SK-N-SH (cell line): ENCODE results near the gene CDH13. TPM values are rescaled to one million over a fixed set of nuclear protein-coding genes. Genes with fewer than 3 reads are reported as not detected.

Source experiments
- CTCF ChIA-PET: fragments of 300-600, 350-600 bp; formaldehyde crosslinking; extraction: SDS; loops from one replicate; lab custom pipeline; 2021; lab: Yijun Ruan, JAX
- POLR2A ChIA-PET: fragments of 350-600 bp; sonication (Branson Sonifier 250); formaldehyde crosslinking; extraction: SDS; loops from one replicate; lab custom pipeline; 2020; ENCODE audit warnings: antibody characterized with exemption, inconsistent platforms; lab: Yijun Ruan, JAX
- DNase-seq: peaks from one replicate; pipeline ENCODE4 v3.0.0; 2012
- H2AFZ ChIP-seq: fragments of 200-600 bp; sonication (generic); 2 replicates; pipeline ENCODE4 v1.8.1; 2016; ENCODE audit warnings: antibody characterized with exemption, mild to moderate bottlenecking, low read depth
- H3F3A ChIP-seq: fragments of 200-600 bp; sonication (generic); replicated peaks from 2 replicates; pipeline ENCODE3; 2016; ENCODE audit warnings: antibody characterized with exemption, mild to moderate bottlenecking; ENCODE audit not compliant: insufficient read depth
- H3K27ac ChIP-seq, 2 experiments: fragments of 200-500 bp in 1 of 2; fragments of 200-600 bp in 1 of 2; sonication (Bioruptor generic) in 1 of 2; sonication (generic), shearing (Covaris generic) in 1 of 2; 2 replicates each; pipeline versions ENCODE4 v1.5.1 to v1.6.1; 2014 to 2016; ENCODE audit warnings: low read depth in 2 of 2, inconsistent platforms in 1 of 2, low read length in 1 of 2, mild to moderate bottlenecking in 1 of 2, mixed read lengths in 1 of 2
- H3K27me3 ChIP-seq: fragments of 200-600 bp; sonication (generic), shearing (Covaris generic); 2 replicates; pipeline ENCODE4 v1.6.1; 2016; ENCODE audit warnings: mixed run types; ENCODE audit not compliant: insufficient read depth
- H3K36me3 ChIP-seq, 2 experiments: fragments of 200-500 bp in 1 of 2; fragments of 200-600 bp in 1 of 2; sonication (Bioruptor generic) in 1 of 2; sonication (generic) in 1 of 2; replicated peaks in 1 of 2; 2 replicates each; pipeline versions ENCODE3 to v1.5.1; 2014 to 2016; ENCODE audit warnings: low read length in 1 of 2, mild to moderate bottlenecking in 1 of 2; ENCODE audit not compliant: insufficient read depth in 2 of 2, control insufficient read depth in 1 of 2
- H3K4me1 ChIP-seq, 2 experiments: fragments of 200-500 bp in 1 of 2; fragments of 200-600 bp in 1 of 2; sonication (Bioruptor generic) in 1 of 2; sonication (generic), shearing (Covaris generic) in 1 of 2; 2 replicates each; pipeline versions ENCODE4 v1.5.1 to v1.6.1; 2014 to 2016; ENCODE audit warnings: low read depth in 1 of 2, low read length in 1 of 2, mixed run types in 1 of 2; ENCODE audit not compliant: insufficient read depth in 2 of 2, control insufficient read depth in 1 of 2
- H3K4me2 ChIP-seq: fragments of 200-600 bp; sonication (generic), shearing (Covaris generic); 2 replicates; pipeline ENCODE4 v1.6.1; 2017; ENCODE audit warnings: mixed run types
- H3K4me3 ChIP-seq, 2 experiments: fragments of 200-500 bp in 1 of 2; fragments of 200-600 bp in 1 of 2; sonication (Bioruptor generic) in 1 of 2; sonication (generic), shearing (Covaris generic) in 1 of 2; 2 replicates each; pipeline versions ENCODE4 v1.5.1 to v1.8.1; 2014 to 2016; ENCODE audit warnings: low read depth in 2 of 2, inconsistent platforms in 1 of 2, low read length in 1 of 2, mild to moderate bottlenecking in 1 of 2, mixed read lengths in 1 of 2, moderate library complexity in 1 of 2
- H3K79me2 ChIP-seq: fragments of 200-600 bp; sonication (generic); 2 replicates; pipeline ENCODE4 v1.8.1; 2017; ENCODE audit warnings: mild to moderate bottlenecking; ENCODE audit not compliant: insufficient read depth
- H3K9ac ChIP-seq: fragments of 200-600 bp; sonication (generic); 2 replicates; pipeline ENCODE4 v1.6.1; 2017; ENCODE audit warnings: mixed run types
- H3K9me2 ChIP-seq: fragments of 200-600 bp; sonication (generic); 2 replicates; pipeline ENCODE4 v1.6.1; 2017; ENCODE audit warnings: mixed run types
- H3K9me3 ChIP-seq: fragments of 200-600 bp; sonication (generic); 2 replicates; pipeline ENCODE4 v1.6.1; 2017; ENCODE audit warnings: mixed run types, mild to moderate bottlenecking, moderate library complexity
- H4K20me1 ChIP-seq: fragments of 200-600 bp; sonication (generic); 2 replicates; pipeline ENCODE4 v1.6.1; 2017; ENCODE audit warnings: mild to moderate bottlenecking, mixed run types; ENCODE audit not compliant: insufficient read depth
- CTCF ChIP-seq: fragments of 200-600 bp; sonication (generic); IDR thresholded peaks from 2 replicates; pipeline ENCODE4 v1.6.1; 2017; ENCODE audit warnings: antibody characterized with exemption, mild to moderate bottlenecking, moderate library complexity
- ELF1 ChIP-seq: IDR thresholded peaks from 2 replicates; pipeline ENCODE4 v1.4.0; 2012
- EP300 ChIP-seq, 2 experiments: IDR thresholded peaks; 2 replicates each; pipeline versions ENCODE4 v1.4.0 to v1.6.1; 2012; ENCODE audit warnings: borderline replicate concordance in 1 of 2, low read depth in 1 of 2, low read length in 1 of 2
- NFIC ChIP-seq: IDR thresholded peaks from 2 replicates; pipeline ENCODE4 v1.4.0; 2012; ENCODE audit warnings: borderline replicate concordance
- NRF1 ChIP-seq: IDR thresholded peaks from 2 replicates; pipeline ENCODE4 v1.6.1; 2012; ENCODE audit warnings: low read depth, mild to moderate bottlenecking, low read length
- PBX3 ChIP-seq: IDR thresholded peaks from 2 replicates; pipeline ENCODE4; 2012
- POLR2AphosphoS5 ChIP-seq: IDR thresholded peaks from 2 replicates; pipeline ENCODE4 v1.6.1; 2012; ENCODE audit warnings: low read depth, low read length
- RCOR1 ChIP-seq: fragments of 150-350 bp; IDR thresholded peaks from 2 replicates; pipeline ENCODE4 v1.6.1; 2017; ENCODE audit warnings: antibody characterized with exemption, low read length
- REST ChIP-seq: IDR thresholded peaks from 2 replicates; pipeline ENCODE4 v1.6.1; 2012; ENCODE audit warnings: mild to moderate bottlenecking, low read depth, low read length, moderate library complexity
- TAF1 ChIP-seq: IDR thresholded peaks from 2 replicates; pipeline ENCODE4 v1.6.1; 2012; ENCODE audit warnings: low read depth, mild to moderate bottlenecking, low read length, moderate library complexity, borderline replicate concordance
- WGBS: methylation state at CpG from one replicate; pipeline ENCODE4 v1.1.6; 2017; ENCODE audit warnings: low lambda C conversion rate; 5-methylcytosine and 5-hydroxymethylcytosine counted together
- polyA plus RNA-seq, 3 experiments: library from polyadenylated mRNA; depleted of rRNA; stranded (reverse); fragments of >200 nt; gene quantifications; 2 replicates each; pipeline ENCODE4 v1.2.3, GENCODE V29; 2012

CDH13 gene
- polyA plus RNA-seq, 1 of the 3 experiments (the other 2 are of a cell fraction) = 93.0 TPM

- peak; percentile 72 for TF ChIP-seq CTCF
- TF ChIP-seq ELF1 = no peak
- TF ChIP-seq REST = no peak
- peak; percentile 79 for TF ChIP-seq PBX3
- no peak for TF ChIP-seq POLR2AphosphoS5
- no peak for TF ChIP-seq TAF1
- no peak for TF ChIP-seq NFIC
- no peak for TF ChIP-seq NRF1
These were observed 729.5 kb downstream of the CDH13 start (continued) for GRCh38 chr16:83356266-83356665.

GRCh38 chr16:83356986-83357385 is 730.2 kb downstream of the CDH13 start:
- no peak for DNase-seq
- no peak overlapping the region for H3K4me3 ChIP-seq
- peaks cover 4% of the 10 kb centered on the region; the same call in 1 of the 2 replicates for H3K9me3 ChIP-seq
- no peaks in the 10 kb centered on the region for H3K79me2 ChIP-seq
- 31% methylated on average over 4 of the region's 4 CpGs for WGBS
- H2AFZ ChIP-seq = no peak overlapping the region
- no peak for TF ChIP-seq RCOR1
- TF ChIP-seq EP300 (IDR thresholded peaks at IDR 0.05; ENCODE audit: borderline replicate concordance in 1 of 2, low read depth in 1 of 2, low read length in 1 of 2) = no peak
- no peak for TF ChIP-seq CTCF
- no peak for TF ChIP-seq POLR2AphosphoS5
- no peak for TF ChIP-seq TAF1
- TF ChIP-seq, all 33 proteins: peak for 0
- Histone ChIP-seq H3F3A (peaks cover 5% of the 10 kb centered on the region), H3K27ac (peak overlapping the region in 1 of 2 experiments; percentile 1; a peak in 1 of 4 replicates), H3K4me2 (no peak overlapping the region), H3K9me2 (no peaks in the 10 kb centered on the region), H3K27me3 (no peaks in the 10 kb centered on the region), H3K9ac (no peak overlapping the region), H3K36me3 (no peaks in the 10 kb centered on the region), H3K4me1 (no peaks in the 10 kb centered on the region), H4K20me1 (no peaks in the 10 kb centered on the region)
- POLR2A ChIA-PET = no interaction called here
- CTCF ChIA-PET = interaction anchor here (0.6 to 1.9 kb wide), 19 partner anchors 8 to 994 kb away, joined by 3 to 10 read pairs (median 4); no protein-coding TSS in a partner anchor
